ENCODE results near the gene ATRIP. TPM values are rescaled to one million over a fixed set of nuclear protein-coding genes. Genes with fewer than 3 reads are reported as not detected.

The ATRIP gene
- total RNA-seq, 2 experiments from 2014 or later, result 17.4 to 19.4 TPM

GRCh38 chr3:48436855-48437254 is 9.7 kb upstream of the ATRIP start:
- Mint-ChIP-seq H3K4me1 (peaks cover 31% of the 10 kb centered on the region), H3K27me3 (no peaks in the 10 kb centered on the region), H3K4me3 (no peak overlapping the region), H3K27ac (no peak overlapping the region), H3K36me3 (ENCODE audit: low read depth) (peaks cover 28% of the 10 kb centered on the region), H3K9me3 (no peaks in the 10 kb centered on the region)
- CTCF ChIA-PET, result interaction anchor here (0.6 to 5.5 kb wide), 33 partner anchors 9 to 249 kb away, joined by 3 to 80 read pairs (median 7); partner anchors contain the start of genes ATRIP, CDC25A, PFKFB4 and SLC26A6
- no peak for DNase-seq
- POLR2A ChIA-PET, result interaction anchor here (0.7 to 0.8 kb wide), 2 partner anchors 9 to 69 kb away, joined by 3 to 4 read pairs; partner anchors contain the start of gene ATRIP

GRCh38 chr3:48437812-48438211 is 8.7 kb upstream of the ATRIP start:
- H3K27me3 Mint-ChIP-seq, result no peaks in the 10 kb centered on the region
- peaks cover 28% of the 10 kb centered on the region for H3K36me3 Mint-ChIP-seq (ENCODE audit: low read depth)
- no peaks in the 10 kb centered on the region for H3K9me3 Mint-ChIP-seq
- CTCF ChIA-PET, result interaction anchor here (0.5 to 2.9 kb wide), 2 partner anchors 37 to 57 kb away, joined by 3 to 33 read pairs; no protein-coding TSS in a partner anchor
- H3K27ac Mint-ChIP-seq, result no peak overlapping the region
- no peak overlapping the region for H3K4me3 Mint-ChIP-seq
- H3K4me1 Mint-ChIP-seq, result peaks cover 38% of the 10 kb centered on the region
- no peak for DNase-seq
- POLR2A ChIA-PET, result no interaction called here

- DNase-seq, result peak; percentile 100
- no peaks in the 10 kb centered on the region for H3K9me3 Mint-ChIP-seq
- peaks cover 38% of the 10 kb centered on the region for H3K4me1 Mint-ChIP-seq
- peak within 1 kb of the TSS; percentile 91 for H3K27ac Mint-ChIP-seq
- peak within 1 kb of the TSS; percentile 96 for H3K4me3 Mint-ChIP-seq
- ChIA-PET POLR2A (interaction anchor here (0.7 to 0.8 kb wide), 2 partner anchors 17 to 117 kb away, joined by 3 read pairs; partner anchors contain the start of gene PFKFB4), CTCF (interaction anchor here (0.7 to 1.4 kb wide), 9 partner anchors 9 to 119 kb away, joined by 3 to 7 read pairs (median 4); partner anchors contain the start of gene PLXNB1)
- H3K27me3 Mint-ChIP-seq, result no peaks in the 10 kb centered on the region
- H3K36me3 Mint-ChIP-seq (ENCODE audit: low read depth), result peaks cover 30% of the 10 kb centered on the region
These were observed 6.5 kb upstream of the ATRIP start, which contains the start of the genes CCDC51 and TMA7 for GRCh38 chr3:48439820-48440589. Gene CCDC51 (minus strand): TSS chr3:48440119. CDS start chr3:48435128, 4,991 bp downstream. Gene TMA7 (plus strand): TSS chr3:48440257. CDS start chr3:48440297, 40 bp downstream.

- DNase-seq, result no peak
- POLR2A ChIA-PET, result no interaction called here
- peaks cover 30% of the 10 kb centered on the region for H3K36me3 Mint-ChIP-seq (ENCODE audit: low read depth)
These were observed 6.0 kb upstream of the ATRIP start for GRCh38 chr3:48440590-48440958.

GRCh38 chr3:48441940-48442339 is 4.6 kb upstream of the ATRIP start:
- Mint-ChIP-seq H3K36me3 (ENCODE audit: low read depth) (peaks cover 35% of the 10 kb centered on the region), H3K4me1 (peaks cover 51% of the 10 kb centered on the region), H3K27ac (peak overlapping the region; percentile 42), H3K4me3 (peak overlapping the region; percentile 96), H3K9me3 (no peaks in the 10 kb centered on the region), H3K27me3 (no peaks in the 10 kb centered on the region)
- POLR2A ChIA-PET, result interaction anchor here (0.7 kb wide), 1 partner anchor 107 kb away, joined by 5 read pairs; no protein-coding TSS in a partner anchor
- CTCF ChIA-PET, result interaction anchor here (1.4 to 8.0 kb wide), 2 partner anchors 8 to 10 kb away, joined by 6 to 76 read pairs; no protein-coding TSS in a partner anchor
- no peak for DNase-seq

More at GRCh38 chr3:48440590-48440958, 6.0 kb upstream of the ATRIP start:
- CTCF ChIA-PET, result interaction anchor here (1.2 to 1.4 kb wide), 2 partner anchors 10 to 26 kb away, joined by 5 to 6 read pairs; partner anchors contain the start of gene PLXNB1
- H3K27ac Mint-ChIP-seq, result peak overlapping the region; percentile 91
- H3K27me3 Mint-ChIP-seq, result no peaks in the 10 kb centered on the region
- H3K4me3 Mint-ChIP-seq, result peak overlapping the region; percentile 96
- peaks cover 41% of the 10 kb centered on the region for H3K4me1 Mint-ChIP-seq
- H3K9me3 Mint-ChIP-seq, result no peaks in the 10 kb centered on the region

- CTCF ChIA-PET, result interaction anchor here (0.6 to 8.0 kb wide), 9 partner anchors 11 to 191 kb away, joined by 3 to 76 read pairs (median 4); partner anchors contain the start of gene PFKFB4
- Mint-ChIP-seq H3K4me1 (peaks cover 60% of the 10 kb centered on the region), H3K36me3 (ENCODE audit: low read depth) (peaks cover 44% of the 10 kb centered on the region), H3K27me3 (no peaks in the 10 kb centered on the region), H3K4me3 (peak overlapping the region; percentile 87), H3K27ac (peak overlapping the region; percentile 91), H3K9me3 (no peaks in the 10 kb centered on the region)
- POLR2A ChIA-PET, result interaction anchor here (1.3 kb wide), 1 partner anchor 9 kb away, joined by 4 read pairs; no protein-coding TSS in a partner anchor
- DNase-seq, result no peak
These were observed 1.2 kb upstream of the ATRIP start for GRCh38 chr3:48445277-48445882.

GRCh38 chr3:48446043-48446424 is 503 bp upstream of the ATRIP start:
- Mint-ChIP-seq H3K36me3 (ENCODE audit: low read depth) (peaks cover 39% of the 10 kb centered on the region), H3K27me3 (no peaks in the 10 kb centered on the region), H3K4me3 (peak overlapping the region; percentile 87), H3K9me3 (no peaks in the 10 kb centered on the region), H3K4me1 (peaks cover 56% of the 10 kb centered on the region), H3K27ac (peak overlapping the region; percentile 91)
- DNase-seq, result no peak
- CTCF ChIA-PET, result interaction anchor here (0.6 to 8.0 kb wide), 13 partner anchors 10 to 339 kb away, joined by 3 to 76 read pairs (median 4); partner anchors contain the start of genes PFKFB4 and PLXNB1
- POLR2A ChIA-PET, result interaction anchor here (1.3 kb wide), 1 partner anchor 10 kb away, joined by 4 read pairs; no protein-coding TSS in a partner anchor

- POLR2A ChIA-PET, result no interaction called here
- Mint-ChIP-seq H3K4me3 (no peak overlapping the region), H3K27me3 (no peaks in the 10 kb centered on the region), H3K4me1 (peaks cover 31% of the 10 kb centered on the region), H3K36me3 (ENCODE audit: low read depth) (peaks cover 46% of the 10 kb centered on the region), H3K27ac (no peak overlapping the region), H3K9me3 (no peaks in the 10 kb centered on the region)
- CTCF ChIA-PET, result interaction anchor here (0.5 to 1.9 kb wide), 4 partner anchors 10 to 247 kb away, joined by 3 to 6 read pairs (median 4); no protein-coding TSS in a partner anchor
- DNase-seq, result no peak
These were observed 4.7 kb downstream of the ATRIP start for GRCh38 chr3:48451270-48451669.

- H3K27ac Mint-ChIP-seq, result no peak overlapping the region
- H3K4me1 Mint-ChIP-seq, result peaks cover 14% of the 10 kb centered on the region
- no peaks in the 10 kb centered on the region for H3K9me3 Mint-ChIP-seq
- no peak overlapping the region for H3K4me3 Mint-ChIP-seq
- DNase-seq, result no peak
- ChIA-PET POLR2A (interaction anchor here (0.7 to 1.0 kb wide), 2 partner anchors 17 to 103 kb away, joined by 3 to 4 read pairs; partner anchors contain the start of genes CCDC51 and TMA7), CTCF (interaction anchor here (0.7 to 2.2 kb wide), 4 partner anchors 10 to 21 kb away, joined by 4 to 13 read pairs (median 6); partner anchors contain the start of gene ATRIP)
- H3K36me3 Mint-ChIP-seq (ENCODE audit: low read depth), result peaks cover 55% of the 10 kb centered on the region
- H3K27me3 Mint-ChIP-seq, result no peaks in the 10 kb centered on the region
These were observed 9.9 kb downstream of the ATRIP start for GRCh38 chr3:48456456-48456855.

GRCh38 chr3:48459331-48459730 is 12.8 kb downstream of the ATRIP start:
- CTCF ChIA-PET, result interaction anchor here (1.0 kb wide), 1 partner anchor 23 kb away, joined by 3 read pairs; no protein-coding TSS in a partner anchor
- Mint-ChIP-seq H3K36me3 (ENCODE audit: low read depth) (peaks cover 36% of the 10 kb centered on the region), H3K27ac (no peak overlapping the region)

GRCh38 chr3:48459773-48460516 is 13.4 kb downstream of the ATRIP start:
- H3K27ac Mint-ChIP-seq, result no peak overlapping the region
- CTCF ChIA-PET, result interaction anchor here (0.6 to 1.0 kb wide), 3 partner anchors 13 to 412 kb away, joined by 3 read pairs; partner anchors contain the start of gene ATRIP

More at GRCh38 chr3:48459331-48459730, 12.8 kb downstream of the ATRIP start:
- Mint-ChIP-seq H3K4me3 (no peak overlapping the region), H3K4me1 (peaks cover 15% of the 10 kb centered on the region), H3K27me3 (no peaks in the 10 kb centered on the region), H3K9me3 (no peaks in the 10 kb centered on the region)
- DNase-seq, result no peak
- POLR2A ChIA-PET, result no interaction called here

More at GRCh38 chr3:48459773-48460516, 13.4 kb downstream of the ATRIP start:
- no peaks in the 10 kb centered on the region for H3K9me3 Mint-ChIP-seq
- no peaks in the 10 kb centered on the region for H3K27me3 Mint-ChIP-seq
- POLR2A ChIA-PET, result no interaction called here
- no peak for DNase-seq
- peaks cover 15% of the 10 kb centered on the region for H3K4me1 Mint-ChIP-seq
- H3K36me3 Mint-ChIP-seq (ENCODE audit: low read depth), result peaks cover 32% of the 10 kb centered on the region
- H3K4me3 Mint-ChIP-seq, result no peak overlapping the region

Data from activated CD4-positive, alpha-beta T cell treated with anti-CD3 and anti-CD28 coated beads, Interleukin-2, amount 10 ng/mL, durations not matched to agents 7 days and 5 days (primary cell).